Ishikawa (cell line): ENCODE measurements around the gene TSC22D1.

Experiments
- CEBPB ChIP-seq: IDR thresholded peaks from 2 replicates; pipeline ENCODE4 v1.6.1; 2012
- CREB1 ChIP-seq: IDR thresholded peaks from 2 replicates; pipeline ENCODE4 v1.6.1; 2012; ENCODE audit warnings: low read depth
- EGR1 ChIP-seq: IDR thresholded peaks from 2 replicates; pipeline ENCODE4 v1.6.1; 2012
- EP300 ChIP-seq: IDR thresholded peaks from 2 replicates; pipeline ENCODE4 v1.6.1; 2012; ENCODE audit warnings: borderline replicate concordance
- FOXM1 ChIP-seq: IDR thresholded peaks from 2 replicates; pipeline ENCODE4 v1.6.1; 2012; ENCODE audit warnings: low read depth, borderline replicate concordance
- NFIC ChIP-seq: IDR thresholded peaks from 2 replicates; pipeline ENCODE4 v1.6.1; 2012
- RAD21 ChIP-seq: IDR thresholded peaks from 2 replicates; pipeline ENCODE4 v1.6.1; 2012; ENCODE audit warnings: low read depth
- TAF1 ChIP-seq: IDR thresholded peaks from 2 replicates; pipeline ENCODE4 v1.6.1; 2012; ENCODE audit warnings: low read depth, mild to moderate bottlenecking
- TCF12 ChIP-seq: IDR thresholded peaks from 2 replicates; pipeline ENCODE4 v1.6.1; 2012; ENCODE audit warnings: low read depth
- TEAD4 ChIP-seq: IDR thresholded peaks from 2 replicates; pipeline ENCODE4 v1.6.1; 2012
- USF1 ChIP-seq: IDR thresholded peaks from 2 replicates; pipeline ENCODE4 v1.6.1; 2012
- YY1 ChIP-seq: IDR thresholded peaks from 2 replicates; pipeline ENCODE4 v1.6.1; 2012; ENCODE audit warnings: low read depth
- ZBTB7A ChIP-seq: IDR thresholded peaks from 2 replicates; pipeline ENCODE4 v1.6.1; 2012; ENCODE audit warnings: low read depth
- TF ChIP-seq, protein P1 (sequence below): IDR thresholded peaks from 2 replicates; pipeline ENCODE4 v1.6.1; 2012
- TF ChIP-seq, protein P2 (sequence below): IDR thresholded peaks from 2 replicates; pipeline ENCODE4 v1.6.1; 2012; ENCODE audit warnings: low read depth, mild to moderate bottlenecking

Gene TSC22D1

DNA sequence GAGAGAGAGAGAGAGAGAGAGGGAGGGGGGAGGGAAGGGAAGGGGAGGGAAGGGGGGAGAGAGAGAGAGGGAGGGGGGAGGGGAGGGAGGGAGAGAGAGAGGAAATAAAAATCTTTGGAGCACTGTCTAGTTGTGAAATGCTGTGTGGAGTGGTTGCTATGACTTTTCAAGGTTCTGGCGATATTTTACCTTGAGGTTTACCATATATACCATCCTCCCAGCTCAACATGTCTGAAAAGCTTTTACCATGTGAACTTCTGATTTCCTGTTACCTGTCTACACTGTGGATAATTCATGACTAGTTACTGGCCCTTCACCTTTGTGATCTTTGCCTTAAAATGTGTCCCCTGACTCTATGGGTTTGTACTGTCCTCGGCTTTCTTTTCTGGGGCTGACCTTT is 164.3 kb downstream of the TSC22D1 start:
- TF ChIP-seq YY1 (no peak), NFIC (no peak), TAF1 (no peak), TCF12 (no peak), EP300 (no peak), TEAD4 (no peak), ZBTB7A (no peak), RAD21 (no peak), CREB1 (no peak), USF1 (no peak)
- TF ChIP-seq, protein P1, sequence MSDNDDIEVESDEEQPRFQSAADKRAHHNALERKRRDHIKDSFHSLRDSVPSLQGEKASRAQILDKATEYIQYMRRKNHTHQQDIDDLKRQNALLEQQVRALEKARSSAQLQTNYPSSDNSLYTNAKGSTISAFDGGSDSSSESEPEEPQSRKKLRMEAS = no peak
- TF ChIP-seq, protein P2, sequence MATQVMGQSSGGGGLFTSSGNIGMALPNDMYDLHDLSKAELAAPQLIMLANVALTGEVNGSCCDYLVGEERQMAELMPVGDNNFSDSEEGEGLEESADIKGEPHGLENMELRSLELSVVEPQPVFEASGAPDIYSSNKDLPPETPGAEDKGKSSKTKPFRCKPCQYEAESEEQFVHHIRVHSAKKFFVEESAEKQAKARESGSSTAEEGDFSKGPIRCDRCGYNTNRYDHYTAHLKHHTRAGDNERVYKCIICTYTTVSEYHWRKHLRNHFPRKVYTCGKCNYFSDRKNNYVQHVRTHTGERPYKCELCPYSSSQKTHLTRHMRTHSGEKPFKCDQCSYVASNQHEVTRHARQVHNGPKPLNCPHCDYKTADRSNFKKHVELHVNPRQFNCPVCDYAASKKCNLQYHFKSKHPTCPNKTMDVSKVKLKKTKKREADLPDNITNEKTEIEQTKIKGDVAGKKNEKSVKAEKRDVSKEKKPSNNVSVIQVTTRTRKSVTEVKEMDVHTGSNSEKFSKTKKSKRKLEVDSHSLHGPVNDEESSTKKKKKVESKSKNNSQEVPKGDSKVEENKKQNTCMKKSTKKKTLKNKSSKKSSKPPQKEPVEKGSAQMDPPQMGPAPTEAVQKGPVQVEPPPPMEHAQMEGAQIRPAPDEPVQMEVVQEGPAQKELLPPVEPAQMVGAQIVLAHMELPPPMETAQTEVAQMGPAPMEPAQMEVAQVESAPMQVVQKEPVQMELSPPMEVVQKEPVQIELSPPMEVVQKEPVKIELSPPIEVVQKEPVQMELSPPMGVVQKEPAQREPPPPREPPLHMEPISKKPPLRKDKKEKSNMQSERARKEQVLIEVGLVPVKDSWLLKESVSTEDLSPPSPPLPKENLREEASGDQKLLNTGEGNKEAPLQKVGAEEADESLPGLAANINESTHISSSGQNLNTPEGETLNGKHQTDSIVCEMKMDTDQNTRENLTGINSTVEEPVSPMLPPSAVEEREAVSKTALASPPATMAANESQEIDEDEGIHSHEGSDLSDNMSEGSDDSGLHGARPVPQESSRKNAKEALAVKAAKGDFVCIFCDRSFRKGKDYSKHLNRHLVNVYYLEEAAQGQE = no peak

- TF ChIP-seq USF1 (no peak), TEAD4 (no peak), FOXM1 (no peak), TCF12 (no peak), CREB1 (no peak), TAF1 (no peak)
- TF ChIP-seq, protein P1 = no peak
Measured at GRCh38 chr13:44410328-44410859, 165.7 kb downstream of the TSC22D1 start.

GRCh38 chr13:44409595-44409994 is 166.5 kb downstream of the TSC22D1 start:
- TF ChIP-seq, protein P2 = no peak

DNA sequence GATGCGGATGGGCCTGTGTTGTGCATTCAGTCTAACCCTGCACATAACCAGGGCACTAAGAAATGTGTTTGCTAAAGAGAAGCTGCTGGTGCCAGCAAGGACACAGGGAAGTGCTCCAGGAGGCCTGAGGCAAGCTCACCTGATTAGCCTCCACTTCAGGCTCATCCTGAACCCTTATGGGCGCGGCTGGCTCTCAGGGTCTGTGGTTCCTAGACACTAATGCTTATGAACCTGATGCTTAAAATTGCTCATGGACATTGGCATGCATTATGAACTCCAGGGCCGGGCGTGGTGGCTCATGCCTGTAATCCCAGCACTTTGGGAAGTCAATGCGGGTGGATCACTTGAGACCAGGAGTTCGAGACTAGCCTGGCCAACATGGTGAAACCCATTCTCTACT is 168.2 kb downstream of the TSC22D1 start:
- TF ChIP-seq, protein P1 = no peak
- no peak for TF ChIP-seq EGR1
- no peak for TF ChIP-seq EP300
- TF ChIP-seq FOXM1 = no peak
- no peak for TF ChIP-seq CEBPB
- TF ChIP-seq TEAD4 = no peak
- TF ChIP-seq USF1 = no peak
- TF ChIP-seq TAF1 = no peak
- TF ChIP-seq ZBTB7A = no peak
- no peak for TF ChIP-seq TCF12
- no peak for TF ChIP-seq CREB1
- TF ChIP-seq YY1 = no peak
- TF ChIP-seq, protein P2 = no peak
- no peak for TF ChIP-seq NFIC

GRCh38 chr13:44407379-44407778 is 168.8 kb downstream of the TSC22D1 start:
- TF ChIP-seq NFIC (0 out of 2 replicates have a peak, but pooled peaks have one; percentile 35), USF1 (no peak)
